ENCODE measurements around the gene FOXO6. TPM values are rescaled to one million over a fixed set of nuclear protein-coding genes. Genes with fewer than 3 reads are reported as not detected.

FOXO6 gene
- total RNA-seq, 1 donor from 2014 or later: not detected

GRCh38 chr1:41350055-41350378 lies 11.2 kb upstream of the FOXO6 start:
- intact Hi-C loops (cut with micrococcal nuclease): no loop called here

GRCh38 chr1:41351262-41352151 lies 9.7 kb upstream of the FOXO6 start:
- intact Hi-C loops (cut with micrococcal nuclease): no loop called here

GRCh38 chr1:41353744-41354143 lies 7.5 kb upstream of the FOXO6 start:
- intact Hi-C loops (cut with micrococcal nuclease): no loop called here

GRCh38 chr1:41354956-41355355 lies 6.3 kb upstream of the FOXO6 start:
- intact Hi-C loops (cut with micrococcal nuclease): no loop called here

GRCh38 chr1:41355356-41355755 lies 5.9 kb upstream of the FOXO6 start:
- intact Hi-C loops (cut with micrococcal nuclease): no loop called here

GRCh38 chr1:41355761-41356160 lies 5.5 kb upstream of the FOXO6 start:
- intact Hi-C loops (cut with micrococcal nuclease): no loop called here

- intact Hi-C loops (cut with micrococcal nuclease): no loop called here
Measured at GRCh38 chr1:41356752-41357151, 4.5 kb upstream of the FOXO6 start.

GRCh38 chr1:41357451-41358101 lies 3.7 kb upstream of the FOXO6 start:
- intact Hi-C loops (cut with micrococcal nuclease): no loop called here

- intact Hi-C loops (cut with micrococcal nuclease): no loop called here
Measured at GRCh38 chr1:41358131-41359021, 2.9 kb upstream of the FOXO6 start.

GRCh38 chr1:41359211-41360073 lies 1.8 kb upstream of the FOXO6 start:
- intact Hi-C loops (cut with micrococcal nuclease): loop anchor here (5.0 kb wide), 1 partner anchor 117 kb away; the partner anchor contains the start of gene SCMH1

GRCh38 chr1:41360074-41360785 lies 1.0 kb upstream of the FOXO6 start:
- intact Hi-C loops (cut with micrococcal nuclease): loop anchor here (5.0 kb wide), 1 partner anchor 118 kb away; the partner anchor contains the start of gene SCMH1

GRCh38 chr1:41361495-41362356 lies 492 bp downstream of the FOXO6 start:
- intact Hi-C loops (cut with micrococcal nuclease): loop anchor here (2.0 to 5.0 kb wide), 2 partner anchors 17 to 119 kb away; partner anchors contain the start of gene SCMH1

GRCh38 chr1:41362357-41362721 lies 1.1 kb downstream of the FOXO6 start:
- intact Hi-C loops (cut with micrococcal nuclease): loop anchor here (2.0 to 5.0 kb wide), 2 partner anchors 16 to 120 kb away; partner anchors contain the start of gene SCMH1

GRCh38 chr1:41362749-41363590 lies 1.7 kb downstream of the FOXO6 start:
- intact Hi-C loops (cut with micrococcal nuclease): loop anchor here (2.0 to 5.0 kb wide), 2 partner anchors 16 to 121 kb away; partner anchors contain the start of gene SCMH1

- intact Hi-C loops (cut with micrococcal nuclease): loop anchor here (2.0 to 5.0 kb wide), 2 partner anchors 15 to 121 kb away; partner anchors contain the start of gene SCMH1
Measured at GRCh38 chr1:41363591-41364320, 2.5 kb downstream of the FOXO6 start.

- intact Hi-C loops (cut with micrococcal nuclease): loop anchor here (5.0 kb wide), 1 partner anchor 122 kb away; the partner anchor contains the start of gene SCMH1
Measured at GRCh38 chr1:41364442-41365319, 3.4 kb downstream of the FOXO6 start.

Data from T-helper 2 cell treated with Interferon-gamma antibody and Interleukin-4, amounts not matched to agents 100 ng/mL and 5 ng/mL, for 36 hours (primary cell).